GM08714 (cell line): Measurements from ENCODE around the gene RSPRY1.

Experiments
- H3K4me3 ChIP-seq: fragments of 200-500 bp; sonication (Bioruptor generic); 2 replicates; pipeline ENCODE4 v1.5.1; 2014; ENCODE audit warnings: mild to moderate bottlenecking, low read length, inconsistent platforms
- ZNF274 ChIP-seq: IDR thresholded peaks from 2 replicates; pipeline ENCODE4 v1.6.1; 2012; ENCODE audit warnings: mild to moderate bottlenecking, low read depth, low read length

Gene RSPRY1

DNA sequence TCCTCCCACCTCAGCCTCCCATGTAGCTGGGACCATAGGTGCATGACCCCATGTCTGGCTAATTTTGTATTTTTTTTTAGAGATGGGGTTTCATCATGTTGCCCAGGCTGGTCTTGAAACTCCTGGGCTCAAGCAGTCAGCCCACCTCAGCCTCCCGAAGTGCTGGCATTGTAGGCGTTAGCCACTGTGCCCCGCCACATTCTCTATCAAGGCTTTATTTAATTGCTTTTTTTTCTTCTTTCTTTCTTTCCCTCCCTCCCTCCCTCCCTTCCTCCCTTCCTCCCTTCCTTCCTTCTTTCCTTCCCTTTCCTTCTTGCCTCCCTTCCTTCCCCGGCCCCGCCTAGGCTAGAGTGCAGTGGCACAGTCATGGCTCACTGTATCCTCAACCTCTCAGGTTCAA lies 23.7 kb downstream of the RSPRY1 start:
- no peak overlapping the region for H3K4me3 ChIP-seq
- TF ChIP-seq ZNF274, result no peak

DNA sequence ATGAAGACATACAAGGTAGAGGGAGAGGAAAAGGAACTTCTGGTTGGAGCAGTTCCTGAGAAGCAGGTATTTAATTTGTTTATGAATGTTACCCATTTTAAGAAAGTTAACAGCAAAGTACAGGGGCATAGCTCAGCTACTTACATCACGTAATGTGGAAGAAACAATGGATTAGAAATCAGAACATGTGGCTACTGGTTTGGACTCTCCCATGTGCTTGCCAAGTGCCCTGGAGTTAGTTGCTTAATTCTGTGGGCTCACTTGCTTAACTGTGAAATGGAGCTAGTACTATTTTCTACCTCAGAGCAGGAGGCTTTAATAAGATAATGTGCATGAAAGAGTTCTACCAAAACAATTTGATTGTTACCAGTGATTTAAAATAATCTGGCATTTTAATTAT lies 27.3 kb downstream of the RSPRY1 start:
- H3K4me3 ChIP-seq, result no peak overlapping the region
- TF ChIP-seq ZNF274, result no peak

DNA sequence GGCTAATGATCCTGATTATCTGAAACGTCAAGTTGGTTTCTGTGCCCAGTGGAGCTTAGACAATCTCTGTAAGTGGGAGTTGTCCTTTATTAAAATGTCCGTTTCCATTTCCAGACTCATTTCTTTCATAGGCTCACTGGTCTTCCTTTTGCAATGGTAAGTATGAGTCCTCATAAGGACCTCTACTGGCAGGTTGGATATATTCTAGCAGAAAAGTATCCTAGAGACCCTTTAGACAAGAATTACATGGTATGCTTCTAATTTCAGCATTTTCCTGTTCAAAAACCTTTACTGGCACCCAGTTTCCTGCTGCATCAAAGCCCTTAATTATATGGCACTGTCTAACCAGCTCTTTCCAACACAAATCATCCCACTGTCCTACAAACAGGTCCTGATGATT lies 30.8 kb downstream of the RSPRY1 start:
- peak; percentile 76 for TF ChIP-seq ZNF274
- no peak overlapping the region for H3K4me3 ChIP-seq

DNA sequence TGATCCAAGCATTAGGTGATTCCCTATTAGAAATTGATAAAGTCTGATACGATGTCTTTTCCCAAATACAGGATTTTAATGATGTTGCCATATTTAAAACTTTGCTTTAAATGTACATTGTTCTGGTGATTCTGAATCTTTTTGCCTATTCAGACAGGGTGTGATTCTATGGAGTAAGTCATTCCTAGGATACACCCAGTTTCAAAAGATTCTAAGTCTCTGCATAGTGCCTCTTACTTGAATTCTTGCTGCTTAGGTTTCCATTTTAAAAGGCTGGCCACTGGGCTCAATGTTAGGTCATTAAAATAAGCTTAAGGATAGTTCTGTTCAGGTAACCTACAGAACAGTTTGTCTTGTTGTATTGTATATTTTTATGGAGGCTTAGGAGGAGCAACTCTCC lies 36.9 kb downstream of the RSPRY1 start:
- no peak for TF ChIP-seq ZNF274
- no peak overlapping the region for H3K4me3 ChIP-seq

DNA sequence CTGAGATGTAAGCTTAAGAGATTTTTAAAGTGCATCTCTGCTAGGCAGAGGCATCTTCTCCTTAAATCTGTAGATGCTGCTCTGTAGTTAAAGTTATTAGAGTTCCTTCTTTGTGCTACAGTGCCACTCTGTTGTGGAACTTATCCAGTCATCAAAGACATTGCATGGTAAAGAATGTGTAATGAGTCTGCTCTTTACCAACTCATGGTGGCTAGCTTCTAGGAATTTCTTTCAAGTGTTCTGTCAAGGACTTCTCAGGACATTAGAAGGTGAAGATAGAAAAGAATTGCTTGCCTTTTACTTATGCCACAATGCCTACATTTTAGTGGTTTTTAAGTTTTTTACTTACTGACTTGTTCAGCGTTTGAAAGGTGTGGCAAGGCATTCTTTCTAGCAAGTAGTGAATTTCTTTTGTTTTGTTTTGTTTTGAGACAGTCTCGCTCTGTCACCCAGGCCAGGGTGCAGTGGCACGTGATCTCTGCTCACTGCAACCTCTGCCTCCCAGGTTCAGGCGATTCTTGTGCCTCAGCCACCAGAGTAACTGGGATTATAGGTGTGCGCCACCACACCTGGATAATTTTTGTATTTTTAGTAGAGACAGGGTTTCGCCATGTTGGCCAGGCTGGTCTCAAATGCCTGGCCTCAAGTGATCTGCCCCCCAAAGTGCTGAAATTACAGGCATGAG lies 38.7 kb downstream of the RSPRY1 start:
- H3K4me3 ChIP-seq, result no peak overlapping the region
- TF ChIP-seq ZNF274, result no peak

DNA sequence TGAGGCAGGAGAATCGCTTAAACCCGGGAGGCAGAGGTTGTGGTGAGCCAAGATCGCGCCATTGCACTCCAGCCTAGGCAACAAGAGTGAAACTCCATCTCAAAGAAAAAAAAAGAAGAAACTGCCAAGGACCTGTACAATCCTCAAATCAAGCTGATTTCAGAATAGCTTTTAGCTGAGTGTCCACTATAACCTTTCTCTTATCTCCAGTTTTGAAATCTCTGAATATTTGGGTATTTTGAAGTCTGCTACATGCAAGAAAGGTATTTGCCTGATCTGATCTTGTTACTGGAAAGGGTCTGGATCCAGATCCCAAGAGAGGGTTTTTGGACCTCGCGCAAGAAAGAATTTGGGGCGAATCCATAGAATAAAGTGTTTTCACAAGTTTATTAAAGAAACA lies 39.8 kb downstream of the RSPRY1 start:
- H3K4me3 ChIP-seq, result no peak overlapping the region

GRCh38 chr16:57226701-57227621 lies 40.8 kb downstream of the RSPRY1 start:
- H3K4me3 ChIP-seq, result no peak overlapping the region
- TF ChIP-seq ZNF274, result no peak

More for the DNA sequence above, 39.8 kb downstream of the RSPRY1 start:
- no peak for TF ChIP-seq ZNF274

DNA sequence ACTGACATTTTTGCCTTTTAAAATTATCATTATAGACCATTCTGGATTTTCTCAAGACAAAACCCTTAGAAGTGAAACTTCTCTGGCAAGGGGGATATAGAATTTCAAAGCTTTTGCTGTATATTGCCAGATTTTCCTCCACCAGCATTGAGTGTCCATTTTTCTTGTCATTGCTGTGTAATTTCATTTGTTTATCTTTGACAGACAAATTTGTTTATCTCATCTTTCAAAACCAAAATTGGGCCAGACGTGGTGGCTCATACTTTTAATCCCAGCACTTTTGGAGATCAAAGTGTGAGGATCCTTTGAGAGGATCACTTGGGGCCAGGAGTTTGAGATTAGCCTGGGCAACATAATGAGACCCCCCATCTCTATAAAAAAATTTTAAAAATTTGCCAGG lies 43.0 kb downstream of the RSPRY1 start:
- H3K4me3 ChIP-seq, result no peak overlapping the region
- TF ChIP-seq ZNF274, result no peak

GRCh38 chr16:57231821-57232350 lies 45.8 kb downstream of the RSPRY1 start:
- TF ChIP-seq ZNF274, result no peak

GRCh38 chr16:57233944-57234706 lies 48.0 kb downstream of the RSPRY1 start:
- TF ChIP-seq ZNF274, result no peak
- no peak overlapping the region for H3K4me3 ChIP-seq

More at GRCh38 chr16:57231821-57232350, 45.8 kb downstream of the RSPRY1 start:
- H3K4me3 ChIP-seq, result no peak overlapping the region

- no peak for TF ChIP-seq ZNF274
- no peak overlapping the region for H3K4me3 ChIP-seq
These were observed 48.6 kb downstream of the RSPRY1 start for GRCh38 chr16:57234707-57235092.

DNA sequence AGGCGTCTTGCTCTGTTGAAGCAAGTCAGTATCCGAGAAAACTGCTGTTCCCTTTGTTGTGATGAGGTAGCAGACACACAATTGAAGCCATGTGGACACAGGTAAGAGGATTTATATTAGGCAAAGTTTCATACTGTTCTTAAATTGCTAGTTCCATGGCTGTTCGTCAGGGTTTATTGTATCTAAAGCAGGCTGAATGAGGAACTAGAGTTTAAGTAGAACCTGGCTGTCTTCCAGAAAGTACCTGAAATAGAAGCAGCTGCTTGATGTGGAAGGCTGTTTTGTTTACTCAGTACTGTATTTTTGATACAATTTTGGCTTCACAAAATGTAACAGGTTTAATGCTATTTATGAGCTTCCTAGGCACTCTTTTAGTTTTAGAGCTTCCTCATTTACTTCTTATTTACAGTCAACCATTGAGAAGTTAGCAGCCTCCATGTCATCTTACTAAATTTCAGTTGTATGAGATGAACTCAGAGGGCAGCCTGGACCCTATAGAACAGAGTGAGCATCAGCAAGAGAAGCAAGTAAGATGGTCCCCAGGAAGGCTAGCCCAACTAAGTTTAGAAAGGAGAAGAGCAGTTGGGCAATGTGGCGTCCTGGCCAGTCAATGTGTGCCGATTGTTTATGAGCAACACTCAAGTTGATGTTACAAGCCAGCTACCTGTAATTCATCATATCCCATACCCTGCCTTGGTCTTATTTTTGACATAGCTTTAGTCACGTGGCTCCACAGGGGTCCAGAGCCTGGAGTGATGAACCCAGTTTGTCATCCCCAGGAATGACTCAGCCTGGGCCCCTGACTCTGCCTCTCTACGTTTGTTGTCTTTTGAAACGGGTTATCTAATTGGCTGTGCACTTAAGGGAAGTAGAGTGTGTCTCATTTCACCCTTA lies 49.2 kb downstream of the RSPRY1 start:
- no peak overlapping the region for H3K4me3 ChIP-seq
- no peak for TF ChIP-seq ZNF274

DNA sequence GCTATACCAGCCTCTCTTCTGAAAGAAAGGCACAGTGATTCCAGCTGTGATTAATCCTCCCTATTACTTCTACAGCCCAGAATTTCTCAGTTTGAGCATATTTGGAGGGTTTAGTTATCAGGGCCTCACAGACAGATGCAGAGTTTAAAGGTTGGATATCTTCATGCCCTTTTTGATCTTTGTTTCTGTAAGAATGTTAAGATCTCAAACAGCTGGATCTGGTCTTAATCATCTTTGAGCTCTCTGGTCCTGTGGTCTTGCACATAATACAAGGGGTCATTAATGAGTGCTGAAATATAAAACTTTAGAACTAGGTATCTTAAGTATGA lies 49.9 kb downstream of the RSPRY1 start:
- H3K4me3 ChIP-seq, result no peak overlapping the region
- no peak for TF ChIP-seq ZNF274
